ENCODE measurements around the gene DMRTB1.

Gene DMRTB1

DNA sequence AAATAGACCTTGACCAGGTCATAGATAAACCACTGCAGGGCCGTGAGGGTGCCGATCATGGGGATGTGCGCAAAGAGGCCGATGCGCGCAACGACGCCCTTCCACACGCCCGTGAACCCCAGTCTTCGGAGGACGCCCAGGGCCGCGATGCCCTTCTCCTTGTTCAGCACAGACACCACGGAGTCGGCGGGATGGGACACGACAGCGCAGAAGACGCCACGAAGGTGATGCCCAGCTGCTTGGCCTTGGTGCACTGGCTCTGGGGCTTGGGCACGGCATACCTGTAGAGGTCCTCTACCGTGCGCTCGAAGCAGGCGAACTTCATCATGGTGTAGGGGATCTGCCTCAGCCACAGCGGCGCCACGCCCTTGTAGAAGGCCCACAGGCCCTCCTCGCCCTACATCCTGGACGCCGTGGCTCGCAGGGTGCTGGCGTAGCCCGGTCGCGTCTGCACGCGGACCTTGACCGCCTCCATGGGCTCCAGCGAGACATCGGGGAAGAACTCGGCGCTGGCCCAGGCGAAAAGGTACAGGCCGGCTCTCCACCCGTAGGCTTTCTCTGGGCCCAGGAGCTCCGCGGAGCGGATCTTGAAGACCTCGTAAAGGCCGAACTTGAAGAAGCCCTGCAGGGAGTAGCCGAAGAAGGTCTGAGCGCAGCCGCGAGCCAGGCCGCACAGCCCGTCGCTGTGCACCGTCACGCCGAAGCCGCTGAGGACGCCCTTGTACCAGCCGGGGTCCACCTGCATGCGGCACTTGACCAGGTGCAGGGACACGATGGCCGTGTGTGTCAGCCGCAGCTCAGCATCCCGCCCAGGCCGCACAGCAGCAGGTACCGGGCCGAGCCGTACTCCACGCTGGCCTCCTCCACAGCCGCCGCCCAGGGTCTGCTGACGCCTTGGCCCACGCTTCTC lies 20.5 kb upstream of the DMRTB1 start:
- DNase-seq: no peak

DNA sequence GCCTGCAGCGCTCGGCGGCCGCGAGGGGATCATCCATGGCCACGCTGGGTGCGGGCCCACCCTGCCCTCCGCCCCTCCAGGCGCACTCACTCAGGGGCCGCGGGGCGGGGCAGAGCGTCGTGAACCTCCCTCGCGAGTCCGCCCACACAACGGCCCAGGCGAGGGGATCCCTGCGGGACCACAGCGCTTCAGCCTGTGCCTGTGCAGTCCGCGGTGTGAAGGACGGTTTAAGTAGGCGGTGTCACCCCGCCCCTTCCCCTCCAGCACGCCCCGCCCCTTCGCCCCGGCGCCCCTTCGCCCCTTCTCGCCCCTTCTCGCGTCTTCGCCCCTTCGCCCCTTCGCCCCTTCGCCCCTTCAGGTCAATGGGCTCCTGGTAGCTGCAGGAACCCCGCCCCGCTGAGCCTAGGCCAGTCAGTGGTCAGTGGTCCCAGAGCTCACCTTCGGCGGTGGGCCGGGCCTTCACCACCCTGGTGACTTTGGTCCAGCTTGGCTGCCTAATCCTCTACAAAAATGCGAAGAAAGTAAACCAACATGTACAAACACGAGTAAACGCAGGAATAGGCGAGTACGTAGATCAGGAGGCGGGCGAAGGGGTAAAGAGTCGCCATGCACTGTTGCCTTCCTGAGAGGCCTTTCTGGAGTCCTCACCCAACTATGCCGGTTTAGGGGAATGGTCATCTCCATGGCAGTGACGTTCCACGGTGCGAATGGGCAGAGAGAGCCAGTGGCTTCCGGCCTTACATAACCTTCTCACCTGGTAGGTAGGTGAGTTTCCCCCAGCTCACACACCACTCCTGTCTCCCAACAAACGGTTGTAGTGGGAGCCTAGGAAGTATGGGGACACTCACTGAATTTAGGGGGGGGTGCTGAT lies 19.6 kb upstream of the DMRTB1 start:
- DNase-seq: no peak

GRCh38 chr1:53440633-53441032 lies 18.6 kb upstream of the DMRTB1 start:
- no peak for DNase-seq

DNA sequence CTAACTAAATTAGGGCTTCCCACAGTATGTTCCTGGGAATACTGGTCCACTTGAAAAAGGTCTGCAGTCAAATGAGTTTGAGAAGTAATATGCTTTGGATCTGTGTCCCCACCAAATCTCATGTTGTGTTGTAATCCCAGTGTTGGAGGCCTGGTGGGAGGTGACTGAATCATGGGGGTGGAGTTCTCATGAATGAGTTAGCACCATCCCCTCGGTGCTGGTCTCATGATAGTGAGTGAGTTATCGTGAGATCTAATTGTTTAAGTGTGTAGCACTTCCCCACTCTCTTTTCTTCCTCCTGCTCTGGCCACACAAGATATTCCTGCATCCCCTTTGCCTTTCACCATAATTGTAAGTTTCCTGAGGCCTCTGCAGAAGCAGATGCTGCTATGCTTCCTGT lies 16.9 kb upstream of the DMRTB1 start:
- DNase-seq: no peak

- DNase-seq: no peak
Observed at GRCh38 chr1:53446051-53446450, 13.1 kb upstream of the DMRTB1 start.

GRCh38 chr1:53447413-53447812 lies 11.8 kb upstream of the DMRTB1 start:
- no peak for DNase-seq

DNA sequence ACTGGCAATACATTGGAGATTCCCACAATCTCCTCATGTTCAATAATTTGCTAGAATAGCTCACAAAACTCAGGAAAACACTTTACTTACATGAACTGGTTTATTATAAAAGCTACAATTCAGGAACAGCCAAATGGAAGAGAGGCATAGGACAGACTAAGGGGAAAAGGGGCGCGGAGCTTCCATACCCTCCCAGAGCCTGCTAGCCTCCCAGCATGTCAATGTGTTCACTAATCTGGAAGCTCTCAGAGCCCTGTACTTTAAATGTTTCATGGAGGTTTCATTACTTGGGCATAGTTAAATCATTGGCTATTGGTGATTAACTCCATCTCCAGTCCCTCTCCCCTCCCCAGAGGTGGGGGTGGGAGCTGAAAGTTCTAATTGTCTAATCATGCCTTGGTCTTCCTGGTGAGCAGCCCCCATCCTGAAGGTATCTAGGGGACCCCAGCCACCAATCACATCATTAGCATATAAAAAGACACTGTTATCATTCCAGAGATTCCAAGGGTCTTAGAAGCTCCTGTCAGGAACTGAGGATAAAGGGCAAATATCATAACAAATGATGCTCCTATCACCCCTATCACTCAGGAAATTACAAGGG lies 10.9 kb upstream of the DMRTB1 start:
- DNase-seq: no peak

DNA sequence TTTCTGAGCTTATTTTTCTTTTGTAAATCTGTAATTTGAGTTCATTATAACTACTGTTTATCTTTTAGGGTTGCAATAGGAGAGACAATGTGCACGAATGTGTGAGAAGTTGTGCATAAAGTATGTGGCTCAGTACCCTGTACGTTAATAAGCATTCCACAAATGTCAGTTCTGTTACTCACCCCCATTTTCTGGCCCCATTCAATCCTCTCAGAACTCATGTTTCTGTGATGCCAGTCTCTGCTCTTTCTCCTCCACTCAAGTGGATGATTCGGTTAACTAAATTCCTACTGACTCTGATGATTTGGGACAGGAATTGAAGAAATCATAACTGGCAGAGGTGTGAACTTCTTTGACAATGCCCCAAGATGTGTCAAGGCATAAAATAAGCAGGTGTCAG lies 10.2 kb upstream of the DMRTB1 start:
- DNase-seq: no peak

DNA sequence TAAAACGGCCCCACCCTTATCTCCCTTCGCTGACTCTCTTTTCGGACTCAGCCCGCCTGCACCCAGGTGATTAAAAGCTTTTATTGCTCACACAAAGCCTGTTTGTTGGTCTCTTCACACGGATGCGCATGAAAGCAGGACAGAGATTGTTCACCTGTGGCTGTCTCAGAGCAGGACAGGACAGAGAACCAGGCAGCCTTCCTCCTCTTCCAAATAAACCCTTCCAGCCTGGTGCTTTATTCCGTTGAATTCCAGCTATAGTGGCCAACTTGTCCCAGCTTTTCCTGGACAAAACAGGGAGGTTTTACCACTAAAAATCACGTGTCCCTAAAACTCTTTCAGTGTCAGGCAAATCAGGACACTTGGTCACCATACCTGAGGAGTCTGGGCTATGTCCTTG lies 9.5 kb upstream of the DMRTB1 start:
- DNase-seq: no peak

DNA sequence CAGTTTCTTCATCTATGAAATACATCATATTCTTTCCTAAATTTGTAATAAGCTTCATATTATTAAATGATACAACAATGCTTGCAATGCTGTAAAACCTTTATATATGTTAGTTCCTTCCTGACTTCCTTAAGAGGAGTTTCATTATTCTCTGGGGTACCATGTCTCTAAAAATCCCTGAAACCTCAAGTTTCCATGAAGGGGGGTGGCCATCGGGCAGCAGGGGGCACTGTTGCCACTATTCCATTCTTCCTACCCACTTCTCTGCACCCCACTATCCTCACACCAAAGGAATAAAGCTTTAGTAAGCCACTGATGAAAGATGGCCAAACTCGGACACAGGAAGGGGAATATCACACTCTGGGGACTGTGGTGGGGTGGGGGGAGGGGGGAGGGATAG lies 9.0 kb upstream of the DMRTB1 start:
- DNase-seq: no peak

DNA sequence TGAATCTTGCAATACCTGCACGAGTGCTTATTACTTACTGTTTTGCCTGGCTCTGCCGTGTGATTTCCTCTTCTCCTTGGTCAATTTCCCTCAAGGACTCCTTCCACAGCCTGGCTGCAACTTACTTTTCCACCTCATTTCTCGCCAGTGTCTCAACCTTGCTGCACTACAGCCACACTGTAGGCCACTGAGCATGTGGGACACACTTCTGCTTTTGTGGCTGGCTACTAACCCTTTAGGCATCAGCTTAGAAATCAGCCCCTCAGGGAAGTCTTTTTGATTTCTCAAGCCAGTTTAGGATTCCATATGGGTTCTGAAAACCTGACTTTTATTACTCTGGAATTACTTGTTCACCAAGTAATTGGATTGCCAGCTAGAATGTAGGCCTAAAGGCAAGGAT lies 5.2 kb upstream of the DMRTB1 start:
- DNase-seq: no peak

DNA sequence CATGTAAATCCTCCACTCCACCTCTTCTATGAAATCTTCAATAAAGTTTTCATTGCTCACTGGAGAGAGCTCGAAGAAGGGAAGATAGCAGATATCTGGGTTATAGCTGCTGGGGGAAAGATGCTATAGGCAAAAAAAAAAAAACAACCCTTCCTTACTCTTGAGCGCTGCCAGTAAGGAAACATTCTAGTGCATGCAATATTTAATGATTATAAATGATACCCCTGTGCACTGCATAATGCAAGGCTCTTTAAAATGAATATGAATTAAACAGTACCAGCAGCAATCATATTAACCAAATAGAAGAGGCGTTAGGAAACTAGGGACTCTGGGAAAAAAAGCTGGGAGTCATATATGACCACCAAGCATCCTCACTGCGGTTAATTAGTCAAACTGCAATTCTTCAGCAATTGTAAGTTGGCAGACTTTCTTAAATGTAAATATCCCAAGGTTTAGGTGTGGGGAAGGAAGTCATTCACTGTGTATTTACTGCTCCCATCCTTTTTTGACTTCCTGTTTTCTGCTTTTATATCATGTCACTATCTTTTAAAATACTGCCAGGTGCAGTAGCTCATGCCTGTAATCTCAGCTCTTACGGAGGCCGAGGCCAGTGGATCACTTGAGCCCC lies 3.7 kb upstream of the DMRTB1 start:
- no peak for DNase-seq

GRCh38 chr1:53458634-53459033 lies 565 bp upstream of the DMRTB1 start:
- no peak for DNase-seq

DNA sequence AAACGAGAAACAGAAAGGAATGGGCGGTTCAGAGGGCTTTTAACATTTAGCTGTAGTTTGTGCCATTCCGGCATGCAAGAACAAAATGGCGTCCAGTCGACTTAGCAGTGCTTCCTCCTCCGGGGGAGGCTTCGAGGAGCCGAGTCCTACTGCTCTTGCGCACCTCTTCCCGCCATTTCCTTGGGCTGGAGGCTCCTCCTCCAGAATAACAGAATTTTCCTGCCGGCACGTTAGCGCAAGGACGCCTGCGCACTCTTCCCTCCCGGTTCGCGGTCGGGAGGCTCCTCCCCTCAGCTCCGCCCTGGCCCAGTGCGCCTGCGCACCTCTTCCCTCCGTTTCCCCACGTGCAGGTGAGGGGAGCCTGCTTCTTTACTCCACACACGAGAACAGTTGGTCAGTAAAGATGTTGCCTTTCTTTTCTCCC lies 1.0 kb downstream of the DMRTB1 start:
- DNase-seq: no peak

DNA sequence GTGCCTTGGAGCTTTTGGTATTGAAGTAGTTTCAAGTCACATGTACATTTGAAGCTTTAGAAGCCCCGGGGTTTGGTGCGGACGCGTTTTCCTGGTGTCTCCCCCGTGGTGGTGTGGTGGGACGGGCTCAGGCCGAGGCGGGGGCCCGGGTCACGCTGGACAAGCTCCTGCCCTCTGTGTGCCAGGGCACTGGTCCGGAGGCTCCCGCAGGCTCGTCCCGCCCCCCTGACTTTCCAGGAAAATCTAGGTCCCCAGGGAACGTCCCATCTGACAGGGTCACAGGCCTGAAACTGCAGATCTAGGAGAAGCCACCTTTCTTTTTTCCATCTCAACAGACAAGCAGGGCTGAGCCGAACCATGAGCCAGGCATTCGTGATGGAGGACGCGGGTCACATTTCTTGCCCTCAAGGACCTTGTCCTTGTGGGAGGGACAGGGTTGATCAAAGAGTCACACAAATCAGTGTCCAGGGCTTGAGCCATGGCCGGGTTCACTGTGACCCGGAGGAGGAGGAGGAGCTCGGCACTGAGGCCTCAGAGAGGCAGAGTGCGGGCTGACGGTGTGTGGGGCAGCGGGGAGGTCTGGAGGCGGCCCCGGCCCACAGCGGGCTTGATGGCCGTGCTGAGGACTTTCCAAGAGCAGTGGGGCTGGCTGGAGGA lies 1.6 kb downstream of the DMRTB1 start:
- no peak for DNase-seq

GRCh38 chr1:53461323-53462044 lies 2.3 kb downstream of the DMRTB1 start:
- no peak for DNase-seq

GRCh38 chr1:53462193-53462592 lies 3.0 kb downstream of the DMRTB1 start:
- no peak for DNase-seq

DNA sequence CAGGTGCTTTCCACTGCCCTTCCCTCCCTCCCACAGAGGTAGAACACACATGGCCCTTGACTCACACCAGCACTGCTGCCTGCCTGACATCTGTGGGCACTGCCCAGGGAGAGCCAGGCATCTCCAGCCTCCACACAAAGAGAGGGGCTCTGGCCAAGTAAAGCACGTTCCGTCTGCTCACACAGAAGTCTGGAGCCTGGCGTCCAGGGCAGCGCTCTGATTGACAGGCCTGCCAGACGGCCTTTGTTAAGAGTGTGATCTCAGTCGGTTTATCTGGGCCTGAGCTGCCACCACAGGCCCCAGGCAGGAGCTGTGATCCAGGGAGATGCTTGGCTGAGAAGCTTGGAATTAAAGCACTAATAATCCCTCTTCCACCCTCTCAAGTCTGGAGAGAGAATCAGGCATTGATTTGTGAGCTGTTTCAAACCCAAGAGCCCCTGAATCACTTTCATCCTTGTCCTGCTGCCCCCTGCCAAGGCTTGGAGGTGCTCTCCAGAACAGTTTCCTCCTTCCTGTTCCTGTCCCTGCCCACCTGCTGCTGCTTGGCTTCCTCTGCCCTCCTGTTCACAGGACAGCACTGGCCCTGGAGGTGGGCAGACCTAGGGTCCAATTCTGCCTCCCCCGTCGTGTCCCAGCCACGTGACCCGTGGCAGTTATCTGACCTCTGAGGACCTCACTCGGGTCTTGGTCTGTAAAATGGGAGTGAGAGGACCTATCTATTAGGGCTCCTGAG lies 3.7 kb downstream of the DMRTB1 start:
- no peak for DNase-seq

GRCh38 chr1:53463961-53464899 lies 5.0 kb downstream of the DMRTB1 start:
- no peak for DNase-seq

Data from stimulated activated CD4-positive, alpha-beta T cell treated with anti-CD3 and anti-CD28 coated beads, Interleukin-2, amount 100 ng/mL, for 48 hours (primary cell).